Uterus (tissue), 4 donors: ENCODE measurements around the gene FMR1NB. TPM values are rescaled to one million over a fixed set of nuclear protein-coding genes. Genes with fewer than 3 reads are reported as not detected.

Experiments
- DNase-seq, 2 donors: peaks; one replicate each; pipeline ENCODE4 v3.0.0-alpha.2; 2019 to 2020
- H3K27ac ChIP-seq, 2 donors: fragments of 200-600 bp; sonication (generic); 1 replicate in 1 of 2; 2 replicates in 1 of 2; pipeline ENCODE4 v1.5.1; 2016 to 2018
- H3K27me3 ChIP-seq, 2 donors: fragments of 200-600 bp; sonication (generic); one replicate each; pipeline ENCODE4 v1.5.1; 2018 to 2019; ENCODE audit warnings: control low read depth in 1 of 2
- H3K36me3 ChIP-seq, 2 donors: fragments of 200-600 bp; sonication (generic); one replicate each; pipeline ENCODE4 v1.5.1; 2019; ENCODE audit warnings: control low read depth in 1 of 2
- H3K4me1 ChIP-seq, 2 donors: fragments of 200-600 bp; sonication (generic); one replicate each; pipeline ENCODE4 v1.5.1; 2018 to 2019; ENCODE audit warnings: control low read depth in 1 of 2
- H3K4me3 ChIP-seq, 2 donors: fragments of 200-600 bp; sonication (generic); 1 replicate in 1 of 2; 2 replicates in 1 of 2; pipeline ENCODE4 v1.5.1; 2018 to 2019; ENCODE audit warnings: mild to moderate bottlenecking in 1 of 2
- H3K9me3 ChIP-seq, 2 donors: fragments of 200-600 bp; sonication (generic); one replicate each; pipeline ENCODE4 v1.5.1; 2019; ENCODE audit warnings: control low read depth in 1 of 2
- CTCF ChIP-seq, 4 experiments: fragments of 200-600 bp in 2 of 4; fragments of 450-650 bp in 2 of 4; sonication (generic) in 2 of 4; IDR thresholded peaks; one replicate each; pipeline ENCODE4 v1.5.1; 2016 to 2019; ENCODE audit warnings: antibody characterized with exemption in 4 of 4, mild to moderate bottlenecking in 2 of 4, moderate library complexity in 1 of 4
- POLR2A ChIP-seq, 2 donors: fragments of 450-650 bp; IDR thresholded peaks; one replicate each; pipeline ENCODE4 v1.6.1; 2016; ENCODE audit warnings: antibody characterized with exemption in 2 of 2, mild to moderate bottlenecking in 1 of 2, moderate library complexity in 1 of 2
- intact Hi-C: fragments of 100-400 bp; cut with DNase I; formaldehyde crosslinking; loops from one replicate; pipeline ENCODE4 v1.15.1; 2023; ENCODE audit warnings: low total_unique reads
- total RNA-seq, 4 donors: library from RNA; depleted of rRNA in 3 of 4; stranded (reverse); fragments of >200 nt in 3 of 4; gene quantifications; one replicate each; pipeline versions ENCODE4 v1.1.0 to v1.2.4, GENCODE V29; 2014 to 2023
- donor health status: DM: yes; HTN: yes; CAD: no.

The FMR1NB gene
- not detected for total RNA-seq

GRCh38 chrX:147981038-147981752 lies at the start of gene FMR1NB:
TSS of gene FMR1NB (plus strand) at chrX:147981337. CDS start at chrX:147981403, 66 bp downstream.
- TF ChIP-seq POLR2A (IDR thresholded peaks at IDR 0.05) (no peak), CTCF (IDR thresholded peaks at IDR 0.05) (no peak)
- Histone ChIP-seq H3K4me1 (no peaks in the 10 kb centered on the region), H3K27me3 (no peaks in the 10 kb centered on the region), H3K4me3 (no peak within 1 kb of the TSS), H3K27ac (no peak within 1 kb of the TSS), H3K36me3 (no peaks in the 10 kb centered on the region), H3K9me3 (no peaks in the 10 kb centered on the region)
- DNase-seq, result no peak
- intact Hi-C loops, result no loop called here

GRCh38 chrX:147933815-147934214 lies 47.3 kb upstream of the FMR1NB start:
- no peaks in the 10 kb centered on the region for H3K9me3 ChIP-seq

GRCh38 chrX:147935156-147935758 lies 45.9 kb upstream of the FMR1NB start:
- H3K9me3 ChIP-seq, result no peaks in the 10 kb centered on the region
- H3K4me1 ChIP-seq, result no peaks in the 10 kb centered on the region
- no peaks in the 10 kb centered on the region for H3K27me3 ChIP-seq
- no peaks in the 10 kb centered on the region for H3K36me3 ChIP-seq
- no peak for TF ChIP-seq CTCF (IDR thresholded peaks at IDR 0.05)
- no peak for TF ChIP-seq POLR2A (IDR thresholded peaks at IDR 0.05)
- intact Hi-C loops, result no loop called here
- no peak overlapping the region for H3K27ac ChIP-seq
- no peak for DNase-seq
- H3K4me3 ChIP-seq, result no peak overlapping the region

More at GRCh38 chrX:147933815-147934214, 47.3 kb upstream of the FMR1NB start:
- Histone ChIP-seq H3K4me1 (no peaks in the 10 kb centered on the region), H3K27ac (no peak overlapping the region), H3K36me3 (no peaks in the 10 kb centered on the region), H3K27me3 (no peaks in the 10 kb centered on the region), H3K4me3 (no peak overlapping the region)
- TF ChIP-seq CTCF (IDR thresholded peaks at IDR 0.05) (no peak), POLR2A (IDR thresholded peaks at IDR 0.05) (no peak)
- intact Hi-C loops, result no loop called here
- no peak for DNase-seq

- Histone ChIP-seq H3K36me3 (no peaks in the 10 kb centered on the region), H3K4me1 (no peaks in the 10 kb centered on the region), H3K9me3 (no peaks in the 10 kb centered on the region), H3K27ac (no peak overlapping the region), H3K4me3 (no peak overlapping the region), H3K27me3 (no peaks in the 10 kb centered on the region)
- TF ChIP-seq POLR2A (IDR thresholded peaks at IDR 0.05) (no peak), CTCF (IDR thresholded peaks at IDR 0.05) (no peak)
- DNase-seq, result no peak
- intact Hi-C loops, result no loop called here
Measured at GRCh38 chrX:147945286-147945685, 35.9 kb upstream of the FMR1NB start.

GRCh38 chrX:147948531-147948930 lies 32.6 kb upstream of the FMR1NB start:
- no peak for DNase-seq
- TF ChIP-seq POLR2A (IDR thresholded peaks at IDR 0.05) (no peak), CTCF (IDR thresholded peaks at IDR 0.05) (no peak)
- no peak overlapping the region for H3K27ac ChIP-seq
- H3K4me3 ChIP-seq, result no peak overlapping the region
- intact Hi-C loops, result no loop called here
- H3K9me3 ChIP-seq, result no peaks in the 10 kb centered on the region
- H3K4me1 ChIP-seq, result no peaks in the 10 kb centered on the region
- H3K27me3 ChIP-seq, result no peaks in the 10 kb centered on the region
- no peaks in the 10 kb centered on the region for H3K36me3 ChIP-seq
